ENCODE measurements around the gene LSAMP. TPM values are rescaled to one million over a fixed set of nuclear protein-coding genes. Genes with fewer than 3 reads are reported as not detected.

The LSAMP gene
- total and polyA plus RNA-seq, 2 of the 13 experiments (the other 11 are each of a cell fraction or from before 2014, with no cell fraction given), result not detected

- CTCF ChIA-PET (ENCODE audit: low intra/inter-chr PET ratio, low total read pairs), result no interaction called here
These were observed 375.2 kb downstream of the LSAMP start for GRCh38 chr3:116070061-116070460.

More at GRCh38 chr3:116070061-116070460, 375.2 kb downstream of the LSAMP start:
- Histone ChIP-seq H4K20me1 (ENCODE audit: insufficient read depth, low read length) (no peaks in the 10 kb centered on the region), H3K36me3 (replicated peaks in 1 of 2; ENCODE audit: control insufficient read depth in 1 of 2, insufficient read depth in 2 of 2, low read length in 2 of 2) (no peaks in the 10 kb centered on the region), H3K9me3 (ENCODE audit: low read length) (no peaks in the 10 kb centered on the region), H3K4me3 (replicated peaks in 1 of 3; ENCODE audit: insufficient read depth in 1 of 3, low read depth in 2 of 3, low read length in 3 of 3) (no peak overlapping the region), H3K4me2 (ENCODE audit: low read depth, low read length) (no peak overlapping the region), H3K9ac (ENCODE audit: insufficient read depth, low read depth, low read length) (no peak overlapping the region), H3K79me2 (ENCODE audit: insufficient read depth, low read length) (no peaks in the 10 kb centered on the region), H3K4me1 (ENCODE audit: insufficient read depth, low read length) (no peaks in the 10 kb centered on the region), H3K27ac (ENCODE audit: extremely low read length, insufficient read depth, low read length) (no peak overlapping the region), H3K27me3 (ENCODE audit: control insufficient read depth in 1 of 2, insufficient read depth in 2 of 2, low read length in 2 of 2) (no peaks in the 10 kb centered on the region), H2AFZ (ENCODE audit: low read length) (no peak overlapping the region)
- DNase-seq (ENCODE audit: low spot score) (no peak), FAIRE-seq (no peak), ATAC-seq (no peak)
- in situ Hi-C loops (cut with HindIII; ENCODE audit: extremely low pct_ligation_motif_present, low pct_unique_long_range_greater_than_20kb) (no loop called here), intact Hi-C loops (cut with micrococcal nuclease; ENCODE audit: unreplicated experiment) (no loop called here)
- 0% methylated on average over 2 of the region's 2 CpGs for WGBS (ENCODE audit: low lambda C conversion rate)
- POLR2A ChIA-PET, result no interaction called here
- BruUV-seq (replicated peaks), result no TSS peak
- TF ChIP-seq HNF1A (IDR thresholded peaks at IDR 0.05; ENCODE audit: low read depth) (no peak), HNF1A (CRISPR knock-in tag; IDR thresholded peaks at IDR 0.05; ENCODE audit: borderline replicate concordance) (no peak), STAG1 (CRISPR knock-in tag; IDR thresholded peaks at IDR 0.05) (no peak), ZNF3 (CRISPR knock-in tag; IDR thresholded peaks at IDR 0.05) (no peak), GTF3A (CRISPR knock-in tag; conservative IDR thresholded peaks at IDR 0.05) (no peak), ZXDC (CRISPR knock-in tag; IDR thresholded peaks at IDR 0.05) (no peak), ZNF468 (CRISPR knock-in tag; IDR thresholded peaks at IDR 0.05) (no peak), ZNF343 (CRISPR knock-in tag; IDR thresholded peaks at IDR 0.05) (no peak), ZNF891 (CRISPR knock-in tag; IDR thresholded peaks at IDR 0.05) (no peak), ZNF709 (CRISPR knock-in tag; IDR thresholded peaks at IDR 0.05) (no peak), SMAD3 (CRISPR knock-in tag; IDR thresholded peaks at IDR 0.05) (no peak), RAD21 (CRISPR knock-in tag; IDR thresholded peaks at IDR 0.05) (no peak), SMAD1 (CRISPR knock-in tag; IDR thresholded peaks at IDR 0.05; ENCODE audit: borderline replicate concordance, low read depth) (no peak), ISX (CRISPR knock-in tag; conservative IDR thresholded peaks at IDR 0.05) (no peak), REXO4 (CRISPR knock-in tag; IDR thresholded peaks at IDR 0.05; ENCODE audit: borderline replicate concordance) (no peak)

All from HepG2 (cell line).